H54 (cell line): ENCODE measurements around the gene RFX4.
"Not testable (repeated sequence)": the region's sequence is repeated elsewhere in the genome, so short reads cannot be mapped to it uniquely, and the experiment has no call there.

Source experiments
- DNase-seq: peaks from one replicate; pipeline ENCODE4 v3.0.0; 2011; ENCODE audit warnings: low spot score, mixed read lengths; ENCODE audit not compliant: insufficient read length
- FAIRE-seq: peaks from 3 replicates; lab custom pipeline; 2011; peaks lifted over from hg19 to GRCh38; lab: Jason Lieb, UNC
- POLR2A ChIP-seq: IDR thresholded peaks from 2 replicates; pipeline ENCODE4 v1.6.1; 2011; ENCODE audit warnings: low read depth, mild to moderate bottlenecking, low read length

Gene RFX4

DNA sequence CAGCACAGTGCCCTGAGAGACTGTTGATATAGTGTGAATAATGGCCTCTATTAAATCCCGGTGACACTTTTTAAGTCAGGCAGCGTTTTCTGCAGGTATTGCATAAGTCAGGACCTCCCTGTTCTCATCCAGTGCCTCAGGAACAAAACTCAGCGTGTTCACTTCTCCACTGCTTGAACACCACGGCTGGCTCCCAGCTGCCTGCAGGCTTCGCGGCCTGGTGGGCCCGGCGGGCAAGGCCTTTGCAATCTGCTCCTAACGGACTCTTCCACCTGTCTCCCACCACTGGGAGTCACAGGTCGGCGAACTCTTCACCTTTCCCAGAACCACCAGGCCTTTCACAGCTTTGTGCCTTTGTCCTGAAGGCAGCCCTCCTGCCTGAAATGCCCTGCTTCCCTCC is 18.7 kb downstream of the RFX4 start:
- FAIRE-seq (no peak), DNase-seq (no peak)
- TF ChIP-seq POLR2A = no peak

DNA sequence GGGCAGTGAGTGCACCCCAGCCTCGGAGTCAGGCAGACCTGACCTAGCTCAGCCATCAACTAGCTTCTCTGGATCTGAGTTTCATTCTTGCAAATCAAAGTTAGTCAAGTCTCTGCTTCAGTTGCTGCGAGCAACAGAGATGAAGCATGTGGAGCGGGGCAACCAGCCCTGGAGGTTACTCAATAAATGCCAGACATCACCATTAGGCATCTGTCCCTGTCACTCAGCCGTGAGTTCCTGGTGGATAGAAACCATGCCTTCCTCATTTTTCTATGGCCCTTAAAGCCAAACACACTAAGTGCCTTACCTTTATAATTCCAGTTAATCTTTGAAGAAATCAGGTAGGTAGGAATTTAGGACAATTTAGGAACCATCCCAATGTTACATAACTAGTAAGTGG is 19.3 kb downstream of the RFX4 start:
- no peak for TF ChIP-seq POLR2A
- no peak for DNase-seq
- FAIRE-seq = no peak

DNA sequence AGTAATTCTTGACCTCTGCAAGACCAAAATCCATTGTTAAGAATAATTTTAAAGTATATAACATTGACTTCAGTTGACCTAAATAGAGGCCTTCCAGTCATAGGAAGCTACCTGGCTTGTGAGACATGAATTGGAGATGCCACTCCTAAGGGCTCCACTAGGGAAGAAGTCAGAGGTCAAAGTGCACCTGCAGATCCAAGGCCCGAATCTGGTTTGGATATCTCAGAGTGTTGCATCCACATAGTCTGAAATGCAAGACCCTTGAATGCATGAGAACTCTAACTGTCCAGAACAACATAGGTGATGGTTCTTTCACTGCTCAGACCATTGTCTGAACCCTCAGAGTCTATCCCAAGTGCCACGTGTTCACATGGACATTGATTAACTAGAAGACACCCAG is 22.4 kb downstream of the RFX4 start:
- FAIRE-seq (no peak), DNase-seq (no peak)
- TF ChIP-seq POLR2A = no peak

DNA sequence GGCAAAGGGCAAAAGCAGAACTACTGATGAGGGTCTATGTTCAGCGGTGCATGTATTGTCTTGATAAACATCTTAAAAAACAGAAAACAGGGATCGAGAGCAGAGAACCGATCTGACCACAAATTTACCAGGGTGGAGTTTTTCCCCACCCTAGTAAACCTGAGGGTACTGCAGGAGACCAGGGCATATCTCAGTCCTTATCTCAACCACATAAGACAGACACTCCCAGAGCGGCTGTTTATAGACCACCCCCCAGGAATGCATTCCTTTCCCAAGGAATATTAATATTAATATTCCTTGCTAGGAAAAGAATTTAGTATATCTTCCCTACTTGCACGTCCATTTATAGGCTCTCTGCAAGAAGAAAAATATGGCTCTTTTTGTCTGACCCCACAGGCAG is 37.8 kb downstream of the RFX4 start:
- not testable (repeated sequence) for FAIRE-seq, DNase-seq

DNA sequence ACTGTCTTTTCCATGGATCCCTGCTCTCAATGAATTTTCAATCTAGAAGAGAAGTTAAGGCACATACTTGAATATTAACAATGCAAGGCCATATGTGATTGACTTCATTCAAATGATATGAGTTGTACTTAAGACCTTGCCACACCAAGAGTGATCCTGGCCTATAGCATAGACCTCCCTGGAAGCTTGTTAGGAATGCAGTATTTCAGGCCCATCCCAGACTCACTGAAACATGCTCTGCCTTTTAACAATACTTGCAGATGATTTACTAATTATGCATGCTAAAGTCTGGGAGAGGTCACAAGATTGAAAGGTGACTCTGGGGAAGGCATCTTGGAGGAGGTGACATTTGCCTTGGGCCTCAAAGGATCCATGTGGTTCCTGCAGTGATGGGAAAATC is 43.2 kb downstream of the RFX4 start:
- DNase-seq (no peak), FAIRE-seq (no peak)
- TF ChIP-seq POLR2A = no peak

DNA sequence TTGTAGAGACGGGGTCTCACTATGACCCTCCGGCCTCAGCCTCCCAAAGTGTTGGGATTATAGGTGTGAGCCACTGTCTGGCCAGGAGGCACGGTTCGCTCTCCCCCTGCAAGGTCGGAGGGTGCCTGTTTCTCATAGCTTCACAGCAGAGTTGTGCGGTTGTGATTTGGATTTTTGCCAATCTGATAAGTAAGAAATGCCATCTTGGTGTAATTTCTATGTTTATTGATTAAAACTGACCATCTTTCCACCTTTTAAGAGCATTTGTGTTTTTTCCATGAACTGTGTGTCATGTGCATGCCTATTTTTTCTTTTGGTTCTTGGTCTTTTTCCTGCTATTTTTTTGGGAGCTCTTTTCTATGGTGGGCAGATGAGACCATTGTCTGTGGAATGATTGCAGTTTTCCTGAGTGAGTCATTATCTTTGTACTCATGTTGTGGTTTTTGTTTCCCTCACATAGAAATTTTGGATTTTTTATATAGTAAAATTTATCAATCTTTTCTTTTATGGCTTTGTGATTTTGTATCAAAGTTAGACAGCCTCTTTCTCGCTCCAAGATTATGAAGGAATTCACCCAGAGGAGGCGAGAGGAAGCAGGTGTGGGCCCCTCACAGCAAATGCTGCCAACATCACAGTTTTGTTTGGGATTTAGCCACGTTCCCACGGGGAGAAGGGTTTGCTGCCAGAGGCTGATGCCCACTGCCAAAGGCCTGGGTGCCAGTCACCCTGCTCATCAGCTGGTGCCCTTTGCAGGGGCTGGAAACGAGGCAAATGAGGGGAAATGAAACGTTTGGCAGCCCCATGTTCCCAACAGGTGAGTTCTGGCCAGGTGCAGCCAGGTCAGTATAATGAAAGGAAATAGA is 47.2 kb downstream of the RFX4 start:
- no peak for FAIRE-seq
- no peak for DNase-seq
- TF ChIP-seq POLR2A = no peak

DNA sequence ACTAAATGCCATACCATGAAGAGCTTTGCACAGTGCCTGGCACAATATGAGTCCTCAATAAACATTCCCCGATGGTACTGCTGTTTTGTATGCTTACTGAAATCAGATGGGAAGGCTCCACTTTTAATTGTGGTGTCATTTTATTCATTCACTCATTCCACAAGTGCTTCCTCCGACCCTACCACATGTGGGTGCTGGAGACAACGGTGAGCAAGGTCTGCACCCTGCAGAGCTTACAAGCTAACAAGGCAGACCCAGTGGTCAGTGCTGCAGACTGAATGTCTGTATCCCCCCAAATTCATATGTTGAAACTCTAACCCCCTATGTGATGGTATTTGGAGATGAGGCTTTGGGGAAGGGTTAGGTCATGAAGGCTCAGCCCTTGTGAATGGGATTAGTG is 48.3 kb downstream of the RFX4 start:
- TF ChIP-seq POLR2A = no peak
- FAIRE-seq = no peak
- DNase-seq = no peak

DNA sequence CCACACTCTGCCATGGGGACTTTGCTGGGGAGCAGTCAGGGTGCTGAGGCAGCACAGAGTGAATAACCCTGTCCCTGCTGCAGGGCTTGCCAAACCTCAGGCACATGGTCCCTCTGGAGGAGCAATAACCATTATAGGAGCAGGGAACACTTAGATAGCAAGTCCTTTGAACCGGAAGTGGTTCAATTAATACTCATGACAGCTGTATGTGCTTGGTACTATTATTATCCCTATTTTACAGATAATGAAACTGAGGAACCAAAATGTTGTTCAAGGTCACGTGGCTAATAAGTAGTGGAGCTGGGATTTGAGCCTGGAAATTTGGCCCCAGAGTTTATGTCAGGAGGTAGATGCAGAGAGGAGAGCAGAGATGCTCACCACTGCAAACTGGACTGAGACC is 49.0 kb downstream of the RFX4 start:
- no peak for FAIRE-seq
- TF ChIP-seq POLR2A = no peak
- DNase-seq = no peak

DNA sequence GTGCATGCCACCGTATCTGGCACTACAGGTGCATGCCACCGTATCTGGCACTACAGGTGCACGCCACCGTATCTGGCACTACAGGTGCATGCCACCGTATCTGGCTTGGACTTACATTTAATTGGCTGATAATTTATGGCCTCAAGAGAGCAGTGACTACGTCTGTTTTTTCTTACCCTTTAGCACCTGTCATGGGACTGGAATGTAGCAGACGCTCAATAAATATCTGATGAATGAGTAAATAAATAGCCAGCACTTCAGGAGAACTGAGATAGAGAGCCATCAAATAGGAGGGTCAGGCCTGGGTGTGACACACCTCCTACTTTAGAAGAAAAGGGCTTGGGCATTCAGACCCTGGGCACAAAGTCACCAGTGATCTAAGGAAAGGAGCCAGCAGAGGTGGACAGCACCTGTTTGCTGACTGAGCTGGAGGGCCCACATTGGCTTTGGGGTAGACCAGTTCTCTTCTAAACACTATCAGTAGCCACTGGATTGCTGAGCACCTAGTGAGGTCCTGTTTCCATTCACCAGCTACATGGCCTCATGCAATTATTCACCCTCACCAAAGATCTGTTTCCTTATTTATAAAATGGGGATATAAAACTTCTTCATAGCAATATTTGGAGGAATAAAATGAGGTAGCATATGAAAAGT is 50.1 kb downstream of the RFX4 start:
- DNase-seq (no peak), FAIRE-seq (no peak)
- TF ChIP-seq POLR2A = no peak

DNA sequence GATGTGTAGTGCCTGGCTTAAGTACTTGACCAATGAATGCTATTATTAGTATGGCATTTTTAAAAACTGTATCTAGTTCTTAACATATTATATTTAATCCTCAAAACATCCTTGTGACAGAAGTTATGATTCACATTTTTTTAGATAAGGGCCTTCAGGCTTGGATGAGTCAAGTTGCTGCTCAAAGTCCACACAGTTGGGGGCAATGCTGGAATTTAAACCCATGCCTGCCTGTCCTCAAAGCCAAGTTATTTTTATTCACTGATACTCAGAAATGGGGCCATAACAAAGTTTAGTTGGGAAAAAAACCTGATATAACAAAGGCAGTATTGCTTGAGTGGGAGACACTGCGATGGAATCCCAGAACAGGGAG is 50.6 kb downstream of the RFX4 start:
- DNase-seq (no peak), FAIRE-seq (no peak)
- TF ChIP-seq POLR2A = no peak

DNA sequence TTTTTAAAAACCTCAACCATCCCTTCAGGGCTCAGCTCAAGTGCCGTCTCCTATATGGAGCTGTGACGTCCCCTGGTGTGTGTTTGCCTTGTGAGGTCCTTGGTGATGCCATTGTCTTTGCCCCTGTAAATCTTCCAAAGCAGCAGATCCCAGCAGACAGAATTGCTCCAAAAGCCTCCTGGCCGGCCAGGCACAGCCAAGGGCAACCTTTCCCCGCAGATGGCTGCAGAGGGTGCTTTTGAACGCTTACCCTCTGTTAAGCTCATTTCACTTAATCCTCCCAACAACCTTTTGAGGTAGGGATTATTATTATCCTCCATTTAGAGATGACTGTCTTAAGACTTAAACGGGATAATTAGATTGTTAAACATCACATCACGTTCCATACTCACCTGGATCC is 51.4 kb downstream of the RFX4 start:
- TF ChIP-seq POLR2A = no peak
- no peak for FAIRE-seq
- DNase-seq = no peak

DNA sequence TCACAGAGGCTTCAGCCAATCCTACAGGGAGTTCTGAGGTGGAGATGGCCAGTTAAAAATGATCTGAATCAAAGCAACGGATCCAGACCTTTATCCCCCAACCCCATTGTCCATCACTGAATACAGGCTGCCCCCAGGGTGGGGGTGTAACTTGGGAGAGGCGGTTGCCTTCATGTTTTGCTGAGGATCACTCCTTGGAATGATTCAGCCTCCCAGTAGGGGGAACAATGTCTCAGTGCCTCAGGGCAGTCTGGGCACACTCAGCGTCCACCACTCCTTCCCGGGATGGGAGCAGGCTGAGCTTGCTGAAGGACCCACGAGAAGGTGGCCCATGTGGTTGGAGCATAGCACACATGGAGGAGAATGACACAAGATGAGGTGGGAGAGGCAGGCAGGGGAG is 60.2 kb downstream of the RFX4 start:
- DNase-seq = no peak
- no peak for FAIRE-seq
- no peak for TF ChIP-seq POLR2A

DNA sequence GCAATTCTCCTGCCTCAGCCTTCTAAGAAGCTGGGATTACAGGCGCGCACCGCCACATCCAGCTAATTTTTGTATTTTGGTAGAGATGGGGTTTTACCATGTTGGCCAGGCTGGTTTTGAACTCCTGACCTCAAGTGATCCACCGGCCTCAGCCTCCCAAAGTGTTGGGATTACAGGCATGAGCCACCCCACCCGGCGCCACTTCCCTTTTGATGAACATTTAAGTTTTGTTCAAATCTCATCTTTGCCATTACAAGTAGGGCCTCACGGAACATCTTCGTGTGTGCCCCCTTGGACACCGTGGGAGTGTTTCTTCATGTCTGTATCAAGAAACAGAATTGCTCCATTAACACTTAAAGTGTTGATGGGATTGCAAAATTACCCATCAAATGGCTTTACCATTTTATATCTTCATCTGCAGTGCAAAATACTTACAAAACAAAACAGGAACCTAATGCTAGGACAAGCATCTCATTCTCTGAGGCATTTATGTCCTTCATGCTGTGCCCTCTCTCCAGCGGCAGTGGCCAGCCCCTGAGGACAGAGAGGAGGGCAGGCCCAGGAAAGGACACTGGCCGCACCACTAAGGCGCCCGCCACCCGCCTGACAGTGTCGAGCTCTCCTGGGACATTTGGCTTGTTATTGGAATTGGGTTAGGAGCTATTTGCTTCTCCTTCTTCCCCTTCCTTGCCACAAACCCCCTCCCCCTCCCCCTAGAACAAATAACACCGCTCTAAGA is 61.7 kb downstream of the RFX4 start:
- FAIRE-seq (no peak), DNase-seq (no peak)
- TF ChIP-seq POLR2A = no peak

DNA sequence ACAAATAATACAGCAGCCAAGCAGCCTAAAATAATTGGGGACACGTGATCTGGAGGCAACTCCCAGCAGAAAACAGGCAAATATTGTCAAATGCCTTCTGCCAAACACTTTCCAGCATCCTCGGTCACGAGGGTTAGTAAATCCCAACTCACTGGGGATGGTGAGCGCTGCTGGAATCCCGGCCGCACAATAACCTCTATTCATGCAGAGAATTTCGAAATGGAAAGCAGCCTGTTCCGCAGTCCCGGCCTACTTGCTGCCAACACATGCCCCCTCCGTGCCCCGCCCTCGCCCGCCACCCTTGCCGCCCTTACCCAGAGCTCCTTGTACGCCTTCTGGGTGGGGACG is 62.2 kb downstream of the RFX4 start:
- no peak for TF ChIP-seq POLR2A
- DNase-seq (no peak), FAIRE-seq (no peak)
